ENCODE measurements around the gene CSRP3. TPM values are rescaled to one million over a fixed set of nuclear protein-coding genes. Genes with fewer than 3 reads are reported as not detected.

Gene CSRP3
- total and polyA plus RNA-seq, 2 donors (not counting 3 experiments of a cell fraction or from before 2014, with no cell fraction given): not detected

DNA sequence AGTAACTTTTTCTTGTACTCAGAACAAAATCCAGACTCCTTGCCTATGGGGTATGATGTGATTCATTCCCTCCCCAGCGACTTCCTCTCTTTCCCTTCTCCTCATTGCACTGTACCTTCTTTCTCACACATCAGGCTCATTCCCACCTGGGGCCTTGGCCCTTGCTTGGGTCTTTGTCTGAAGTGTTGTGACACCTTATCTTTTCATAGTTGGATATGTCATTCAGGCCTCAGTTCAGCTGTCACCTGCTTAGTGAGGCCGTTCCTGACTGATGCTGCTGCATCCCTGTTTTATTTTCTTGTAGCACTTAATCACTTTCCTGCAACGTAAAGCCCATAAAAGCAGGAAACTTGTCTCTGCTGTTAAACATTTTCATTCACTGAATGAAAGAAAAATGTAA lies 44.9 kb downstream of the CSRP3 start:
- no peaks in the 10 kb centered on the region for H3K4me1 ChIP-seq (ENCODE audit: control insufficient read depth, extremely low read depth, insufficient read depth, low read length)
- H3K79me2 ChIP-seq (ENCODE audit: control insufficient read depth, insufficient read depth, low read length): no peaks in the 10 kb centered on the region
- H4K20me1 ChIP-seq (replicated peaks; ENCODE audit: control insufficient read depth, extremely low read depth, insufficient read depth, low read length): no peaks in the 10 kb centered on the region
- peaks cover 9 to 15% of the 10 kb centered on the region in 2 experiments for H3K36me3 ChIP-seq (ENCODE audit: control insufficient read depth in 2 of 2, extremely low read depth in 1 of 2, insufficient read depth in 2 of 2, low read length in 2 of 2)
- TF ChIP-seq, protein P1, sequence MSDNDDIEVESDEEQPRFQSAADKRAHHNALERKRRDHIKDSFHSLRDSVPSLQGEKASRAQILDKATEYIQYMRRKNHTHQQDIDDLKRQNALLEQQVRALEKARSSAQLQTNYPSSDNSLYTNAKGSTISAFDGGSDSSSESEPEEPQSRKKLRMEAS (IDR thresholded peaks at IDR 0.05; ENCODE audit: insufficient read depth, insufficient read length): no peak
- TF ChIP-seq POLR2AphosphoS5 (IDR thresholded peaks at IDR 0.05; ENCODE audit: insufficient read depth, low read depth, low read length): no peak
- no peak for TF ChIP-seq EZH2 (IDR thresholded peaks at IDR 0.05; ENCODE audit: borderline replicate concordance, low read depth, low read length, severe bottlenecking)
- TF ChIP-seq GATA2 (IDR thresholded peaks at IDR 0.05; ENCODE audit: insufficient read depth, insufficient read length, low read depth, low read length): no peak
- TF ChIP-seq, protein P2, sequence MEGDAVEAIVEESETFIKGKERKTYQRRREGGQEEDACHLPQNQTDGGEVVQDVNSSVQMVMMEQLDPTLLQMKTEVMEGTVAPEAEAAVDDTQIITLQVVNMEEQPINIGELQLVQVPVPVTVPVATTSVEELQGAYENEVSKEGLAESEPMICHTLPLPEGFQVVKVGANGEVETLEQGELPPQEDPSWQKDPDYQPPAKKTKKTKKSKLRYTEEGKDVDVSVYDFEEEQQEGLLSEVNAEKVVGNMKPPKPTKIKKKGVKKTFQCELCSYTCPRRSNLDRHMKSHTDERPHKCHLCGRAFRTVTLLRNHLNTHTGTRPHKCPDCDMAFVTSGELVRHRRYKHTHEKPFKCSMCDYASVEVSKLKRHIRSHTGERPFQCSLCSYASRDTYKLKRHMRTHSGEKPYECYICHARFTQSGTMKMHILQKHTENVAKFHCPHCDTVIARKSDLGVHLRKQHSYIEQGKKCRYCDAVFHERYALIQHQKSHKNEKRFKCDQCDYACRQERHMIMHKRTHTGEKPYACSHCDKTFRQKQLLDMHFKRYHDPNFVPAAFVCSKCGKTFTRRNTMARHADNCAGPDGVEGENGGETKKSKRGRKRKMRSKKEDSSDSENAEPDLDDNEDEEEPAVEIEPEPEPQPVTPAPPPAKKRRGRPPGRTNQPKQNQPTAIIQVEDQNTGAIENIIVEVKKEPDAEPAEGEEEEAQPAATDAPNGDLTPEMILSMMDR (IDR thresholded peaks at IDR 0.05; ENCODE audit: extremely low read depth in 1 of 2, insufficient read depth in 1 of 2, low read depth in 1 of 2, low read length in 2 of 2): no peak
- TF ChIP-seq FOS (IDR thresholded peaks at IDR 0.05; ENCODE audit: borderline replicate concordance, insufficient read depth, low read length): no peak
- no peak for TF ChIP-seq JUN (IDR thresholded peaks at IDR 0.05; ENCODE audit: borderline replicate concordance, insufficient read depth, insufficient read length, low read depth)
- TF ChIP-seq POLR2A (IDR thresholded peaks at IDR 0.05; ENCODE audit: low read depth, low read length): no peak
- no peak for TF ChIP-seq MYC (IDR thresholded peaks at IDR 0.05; ENCODE audit: low read depth, low read length)
- no peak overlapping the region for H2AFZ ChIP-seq (ENCODE audit: low read depth, low read length)
- no peak for FAIRE-seq
- H3K27me3 ChIP-seq (ENCODE audit: control insufficient read depth in 2 of 2, insufficient read depth in 2 of 2, low read length in 2 of 2): no peaks in the 10 kb centered on the region
- no peaks in the 10 kb centered on the region for H3K9me1 ChIP-seq (replicated peaks; ENCODE audit: control insufficient read depth, extremely low read depth, insufficient read depth, low read length)
- no peak for DNase-seq (ENCODE audit: low read depth, low spot score)
- POLR2A ChIA-PET: no interaction called here
- CTCF ChIA-PET: interaction anchor here (10.9 kb wide), 1 partner anchor 82 kb away, joined by 105 read pairs; no protein-coding TSS in a partner anchor
- BruUV-seq (replicated peaks): no TSS peak
- H3K9me3 ChIP-seq (replicated peaks; ENCODE audit: control insufficient read depth, insufficient read depth, low read length): no peaks in the 10 kb centered on the region
- no peak overlapping the region for H3K27ac ChIP-seq (ENCODE audit: insufficient read depth, low read depth, low read length)
- H3K4me3 ChIP-seq (replicated peaks in 1 of 3; ENCODE audit: insufficient read depth in 1 of 3, low read depth in 1 of 3, low read length in 3 of 3): no peak overlapping the region
- H3K4me2 ChIP-seq (ENCODE audit: insufficient read depth, low read length): no peak overlapping the region
- dilution Hi-C loops (cut with MboI; ENCODE audit: extremely low pct_ligation_motif_present, low sequenced_read_pairs): no loop called here
- intact Hi-C loops (cut with micrococcal nuclease): no loop called here
- no peak overlapping the region for H3K9ac ChIP-seq (replicated peaks; ENCODE audit: extremely low read depth, insufficient read depth, low read length)

All from endothelial cell of umbilical vein (primary cell).